GM10847 (cell line): ENCODE results near the gene LOXHD1.

Source experiments
- POLR2A ChIP-seq: IDR thresholded peaks from 2 replicates; pipeline ENCODE4 v1.6.1; 2011; ENCODE audit not compliant: insufficient read length; ENCODE audit errors: extremely low read depth

The LOXHD1 gene

DNA sequence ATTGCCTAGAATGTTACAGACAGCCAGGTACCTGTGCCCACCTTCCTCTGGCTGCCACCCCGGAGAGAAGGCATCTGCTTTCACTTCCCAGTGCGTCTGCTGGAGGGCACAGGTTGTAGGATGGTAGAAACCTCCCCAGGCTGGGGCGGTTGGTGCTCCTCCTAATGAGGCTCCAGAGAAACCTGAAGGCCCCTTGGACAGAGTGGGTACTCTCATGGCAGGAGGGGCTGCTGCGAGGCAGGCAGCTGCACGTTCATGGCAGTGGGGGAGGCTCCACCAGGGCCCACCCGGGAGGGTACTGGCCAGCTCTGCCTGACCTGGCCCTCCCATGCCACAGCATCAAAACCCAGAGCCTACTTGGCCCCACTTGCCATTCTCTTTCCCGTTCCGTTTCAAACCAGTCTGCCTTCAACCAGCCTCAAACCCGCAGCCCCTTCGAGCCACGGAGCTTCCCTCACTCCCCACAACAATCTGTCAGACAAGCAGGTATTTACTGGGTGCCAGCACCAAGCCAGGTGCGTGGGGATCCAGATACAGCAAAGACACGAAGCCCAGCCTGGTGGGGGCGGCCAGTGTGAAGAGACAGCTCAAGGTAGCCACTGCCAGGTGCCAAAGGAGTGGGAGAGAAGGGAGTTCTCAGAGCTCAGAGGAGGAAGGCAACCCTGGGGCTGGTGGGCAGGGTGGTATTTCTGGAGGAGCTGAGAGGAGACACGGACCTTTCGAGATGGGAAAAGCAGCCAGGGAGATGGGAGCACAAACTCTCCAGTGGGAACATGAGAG is 229.6 kb downstream of the LOXHD1 start:
- TF ChIP-seq POLR2A = no peak
